Measurements from ENCODE around the gene ARHGAP45.

GRCh38 chr19:1020868-1021425 is 46.0 kb upstream of the ARHGAP45 start, which contains the start of gene TMEM259:
- TF ChIP-seq EZH2phosphoT487 (IDR thresholded peaks at IDR 0.05; ENCODE audit: borderline replicate concordance, low read length) = no peak
- TF ChIP-seq, protein P1, sequence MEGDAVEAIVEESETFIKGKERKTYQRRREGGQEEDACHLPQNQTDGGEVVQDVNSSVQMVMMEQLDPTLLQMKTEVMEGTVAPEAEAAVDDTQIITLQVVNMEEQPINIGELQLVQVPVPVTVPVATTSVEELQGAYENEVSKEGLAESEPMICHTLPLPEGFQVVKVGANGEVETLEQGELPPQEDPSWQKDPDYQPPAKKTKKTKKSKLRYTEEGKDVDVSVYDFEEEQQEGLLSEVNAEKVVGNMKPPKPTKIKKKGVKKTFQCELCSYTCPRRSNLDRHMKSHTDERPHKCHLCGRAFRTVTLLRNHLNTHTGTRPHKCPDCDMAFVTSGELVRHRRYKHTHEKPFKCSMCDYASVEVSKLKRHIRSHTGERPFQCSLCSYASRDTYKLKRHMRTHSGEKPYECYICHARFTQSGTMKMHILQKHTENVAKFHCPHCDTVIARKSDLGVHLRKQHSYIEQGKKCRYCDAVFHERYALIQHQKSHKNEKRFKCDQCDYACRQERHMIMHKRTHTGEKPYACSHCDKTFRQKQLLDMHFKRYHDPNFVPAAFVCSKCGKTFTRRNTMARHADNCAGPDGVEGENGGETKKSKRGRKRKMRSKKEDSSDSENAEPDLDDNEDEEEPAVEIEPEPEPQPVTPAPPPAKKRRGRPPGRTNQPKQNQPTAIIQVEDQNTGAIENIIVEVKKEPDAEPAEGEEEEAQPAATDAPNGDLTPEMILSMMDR (IDR thresholded peaks at IDR 0.05; ENCODE audit: low read depth, low read length, poor library complexity, severe bottlenecking) = no peak

Measured in DOHH2 (cell line).